GM21717 (cell line): ENCODE measurements around the gene IGFBP1.

Source experiments
- ATAC-seq: cut with Tn5 transposase; IDR thresholded peaks from one replicate; pipeline ENCODE4 v1.9.1; 2021; ENCODE audit warnings: mild to moderate bottlenecking, moderate library complexity; ENCODE audit not compliant: unreplicated experiment

IGFBP1 gene

GRCh38 chr7:45880433-45880860, 7.8 kb upstream of the IGFBP1 start:
- no peak for ATAC-seq

- ATAC-seq = no peak
Observed at GRCh38 chr7:45881280-45881758, 7.0 kb upstream of the IGFBP1 start.

- ATAC-seq = no peak
Observed at GRCh38 chr7:45881759-45882464, 6.4 kb upstream of the IGFBP1 start.

GRCh38 chr7:45882465-45882810, 5.8 kb upstream of the IGFBP1 start:
- ATAC-seq = no peak

- no peak for ATAC-seq
Observed at GRCh38 chr7:45884136-45884535, 4.2 kb upstream of the IGFBP1 start.

- ATAC-seq = no peak
Observed at GRCh38 chr7:45885264-45885882, 2.9 kb upstream of the IGFBP1 start.

- ATAC-seq = no peak
Observed at GRCh38 chr7:45886931-45887667, 1.2 kb upstream of the IGFBP1 start.

- no peak for ATAC-seq
Observed at GRCh38 chr7:45888993-45889366, 692 bp downstream of the IGFBP1 start.

- ATAC-seq = no peak
Observed at GRCh38 chr7:45889367-45890067, 1.2 kb downstream of the IGFBP1 start.

GRCh38 chr7:45890125-45890901, 2.0 kb downstream of the IGFBP1 start:
- no peak for ATAC-seq

GRCh38 chr7:45890902-45891461, 2.7 kb downstream of the IGFBP1 start:
- no peak for ATAC-seq

- ATAC-seq = no peak
Observed at GRCh38 chr7:45891462-45892402, 3.4 kb downstream of the IGFBP1 start.

- ATAC-seq = no peak
Observed at GRCh38 chr7:45892407-45893035, 4.2 kb downstream of the IGFBP1 start.

GRCh38 chr7:45893374-45893995, 5.2 kb downstream of the IGFBP1 start:
- no peak for ATAC-seq

- ATAC-seq = no peak
Observed at GRCh38 chr7:45893996-45894664, 5.8 kb downstream of the IGFBP1 start.

- no peak for ATAC-seq
Observed at GRCh38 chr7:45894665-45895062, 6.4 kb downstream of the IGFBP1 start.

- no peak for ATAC-seq
Observed at GRCh38 chr7:45897042-45897690, 8.9 kb downstream of the IGFBP1 start.
